Loucy (cell line): ENCODE results near the gene SLC43A1.

ENCODE experiments used
- H2AFZ ChIP-seq: fragments of 200-600 bp; sonication (generic); 2 replicates; pipeline ENCODE4 v1.6.0; 2016; ENCODE audit warnings: antibody characterized with exemption, mild to moderate bottlenecking, low read length, moderate library complexity
- H3F3A ChIP-seq: fragments of 200-600 bp; 2 replicates; pipeline ENCODE4 v1.6.0; 2016; ENCODE audit warnings: antibody characterized with exemption, low read depth, mild to moderate bottlenecking
- H3K27me3 ChIP-seq: fragments of 200-600 bp; sonication (generic); 2 replicates; pipeline ENCODE4 v1.6.1; 2014; ENCODE audit warnings: low read length, mild to moderate bottlenecking; ENCODE audit not compliant: insufficient read depth, poor library complexity, severe bottlenecking
- H3K36me3 ChIP-seq: fragments of 200-600 bp; sonication (generic); 2 replicates; pipeline ENCODE4 v1.6.1; 2016; ENCODE audit warnings: low read length; ENCODE audit not compliant: insufficient read depth
- H3K4me1 ChIP-seq: fragments of 200-600 bp; sonication (generic); 2 replicates; pipeline ENCODE4 v1.5.1; 2014; ENCODE audit warnings: low read length, mild to moderate bottlenecking; ENCODE audit not compliant: insufficient read depth, poor library complexity, severe bottlenecking
- H3K4me2 ChIP-seq: fragments of 200-600 bp; sonication (generic); 2 replicates; pipeline ENCODE4 v1.6.0; 2014; ENCODE audit warnings: antibody characterized with exemption, low read length, low read depth, mild to moderate bottlenecking; ENCODE audit not compliant: poor library complexity, severe bottlenecking
- H3K4me3 ChIP-seq: fragments of 200-600 bp; sonication (generic); 2 replicates; pipeline ENCODE4 v1.5.1; 2014; ENCODE audit warnings: low read length, mild to moderate bottlenecking, mixed read lengths; ENCODE audit not compliant: poor library complexity, severe bottlenecking
- H3K79me2 ChIP-seq: fragments of 200-600 bp; sonication (generic); 2 replicates; pipeline ENCODE4 v1.6.1; 2014; ENCODE audit warnings: low read length; ENCODE audit not compliant: insufficient read depth
- H3K9ac ChIP-seq: fragments of 200-600 bp; sonication (generic); 2 replicates; pipeline ENCODE4 v1.6.0; 2014; ENCODE audit warnings: mild to moderate bottlenecking, low read depth, low read length, moderate library complexity; ENCODE audit not compliant: poor library complexity, severe bottlenecking
- H3K9me2 ChIP-seq: fragments of 200-600 bp; sonication (generic); replicated peaks from 2 replicates; pipeline ENCODE4 v1.6.1; 2016; ENCODE audit warnings: low read depth, low read length, mixed read lengths
- H3K9me3 ChIP-seq: fragments of 200-600 bp; sonication (generic); 2 replicates; pipeline ENCODE4 v1.6.1; 2014; ENCODE audit warnings: mild to moderate bottlenecking, antibody characterized with exemption, low read length, low read depth; ENCODE audit not compliant: insufficient read depth
- H4K20me1 ChIP-seq: fragments of 200-600 bp; sonication (generic); 2 replicates; pipeline ENCODE4 v1.6.0; 2014; ENCODE audit warnings: antibody characterized with exemption, low read length, mild to moderate bottlenecking; ENCODE audit not compliant: insufficient read depth, poor library complexity, severe bottlenecking
- EZH2phosphoT487 ChIP-seq: fragments of 200-600 bp; IDR thresholded peaks from 2 replicates; pipeline ENCODE4 v1.6.1; 2018; ENCODE audit warnings: antibody characterized with exemption, mild to moderate bottlenecking, moderate library complexity, borderline replicate concordance
- TF ChIP-seq, protein P1 (sequence below): fragments of 200-600 bp; sonication (generic); conservative IDR thresholded peaks from 2 replicates; pipeline ENCODE4 v1.5.1; 2014; ENCODE audit warnings: mild to moderate bottlenecking, antibody characterized with exemption, low read length

SLC43A1 gene

GRCh38 chr11:57546869-57547475 lies 31.5 kb upstream of the SLC43A1 start:
- Histone ChIP-seq H3K4me1 (no peaks in the 10 kb centered on the region), H3K9me3 (no peaks in the 10 kb centered on the region), H3K4me2 (no peak overlapping the region), H3F3A (no peaks in the 10 kb centered on the region), H3K9ac (no peak overlapping the region), H3K36me3 (peaks cover 39% of the 10 kb centered on the region), H3K4me3 (no peak overlapping the region), H3K79me2 (no peaks in the 10 kb centered on the region), H4K20me1 (no peaks in the 10 kb centered on the region), H3K9me2 (no peaks in the 10 kb centered on the region), H3K27me3 (no peaks in the 10 kb centered on the region), H2AFZ (no peak overlapping the region)
- no peak for TF ChIP-seq EZH2phosphoT487
- TF ChIP-seq, protein P1, sequence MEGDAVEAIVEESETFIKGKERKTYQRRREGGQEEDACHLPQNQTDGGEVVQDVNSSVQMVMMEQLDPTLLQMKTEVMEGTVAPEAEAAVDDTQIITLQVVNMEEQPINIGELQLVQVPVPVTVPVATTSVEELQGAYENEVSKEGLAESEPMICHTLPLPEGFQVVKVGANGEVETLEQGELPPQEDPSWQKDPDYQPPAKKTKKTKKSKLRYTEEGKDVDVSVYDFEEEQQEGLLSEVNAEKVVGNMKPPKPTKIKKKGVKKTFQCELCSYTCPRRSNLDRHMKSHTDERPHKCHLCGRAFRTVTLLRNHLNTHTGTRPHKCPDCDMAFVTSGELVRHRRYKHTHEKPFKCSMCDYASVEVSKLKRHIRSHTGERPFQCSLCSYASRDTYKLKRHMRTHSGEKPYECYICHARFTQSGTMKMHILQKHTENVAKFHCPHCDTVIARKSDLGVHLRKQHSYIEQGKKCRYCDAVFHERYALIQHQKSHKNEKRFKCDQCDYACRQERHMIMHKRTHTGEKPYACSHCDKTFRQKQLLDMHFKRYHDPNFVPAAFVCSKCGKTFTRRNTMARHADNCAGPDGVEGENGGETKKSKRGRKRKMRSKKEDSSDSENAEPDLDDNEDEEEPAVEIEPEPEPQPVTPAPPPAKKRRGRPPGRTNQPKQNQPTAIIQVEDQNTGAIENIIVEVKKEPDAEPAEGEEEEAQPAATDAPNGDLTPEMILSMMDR = no peak

DNA sequence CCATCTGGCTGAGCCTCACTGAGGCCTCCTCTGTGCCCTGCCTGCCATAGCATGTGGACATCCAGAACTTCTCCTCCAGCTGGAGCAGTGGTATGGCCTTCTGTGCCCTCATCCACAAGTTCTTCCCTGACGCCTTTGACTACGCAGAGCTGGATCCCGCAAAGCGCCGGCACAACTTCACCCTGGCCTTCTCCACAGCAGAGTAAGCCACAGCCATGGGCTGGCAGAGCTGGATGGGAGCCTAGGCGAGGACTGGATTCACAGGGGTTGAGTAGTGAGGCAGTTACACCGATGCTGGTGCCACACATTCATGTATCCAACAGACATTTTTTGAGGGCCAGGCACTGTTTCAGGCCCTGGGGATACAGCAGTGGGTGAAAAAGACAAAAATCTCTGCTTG lies 30.9 kb upstream of the SLC43A1 start:
- H2AFZ ChIP-seq = no peak overlapping the region

GRCh38 chr11:57545883-57546282 lies 30.4 kb upstream of the SLC43A1 start:
- no peak overlapping the region for H3K4me3 ChIP-seq
- H3K27me3 ChIP-seq = no peaks in the 10 kb centered on the region
- no peaks in the 10 kb centered on the region for H4K20me1 ChIP-seq
- H3K4me1 ChIP-seq = no peaks in the 10 kb centered on the region
- H3K9me2 ChIP-seq = no peaks in the 10 kb centered on the region
- H3K4me2 ChIP-seq = no peak overlapping the region
- no peak overlapping the region for H3K9ac ChIP-seq
- TF ChIP-seq, protein P1 = no peak
- no peak for TF ChIP-seq EZH2phosphoT487
- H3K36me3 ChIP-seq = peaks cover 30% of the 10 kb centered on the region; the same call in 1 of the 2 replicates
- H3K9me3 ChIP-seq = no peaks in the 10 kb centered on the region
- no peak overlapping the region for H2AFZ ChIP-seq
- no peaks in the 10 kb centered on the region for H3K79me2 ChIP-seq
- no peaks in the 10 kb centered on the region for H3F3A ChIP-seq

More for the DNA sequence above, 30.9 kb upstream of the SLC43A1 start:
- Histone ChIP-seq H3K27me3 (no peaks in the 10 kb centered on the region), H4K20me1 (no peaks in the 10 kb centered on the region), H3K9me2 (no peaks in the 10 kb centered on the region), H3K4me2 (no peak overlapping the region), H3F3A (no peaks in the 10 kb centered on the region), H3K36me3 (peaks cover 34% of the 10 kb centered on the region; the same call in 1 of the 2 replicates), H3K9me3 (no peaks in the 10 kb centered on the region), H3K4me3 (no peak overlapping the region), H3K4me1 (no peaks in the 10 kb centered on the region), H3K9ac (no peak overlapping the region), H3K79me2 (no peaks in the 10 kb centered on the region)
- no peak for TF ChIP-seq EZH2phosphoT487
- TF ChIP-seq, protein P1 = no peak
